ENCODE results near the gene FAM53B.

DNA sequence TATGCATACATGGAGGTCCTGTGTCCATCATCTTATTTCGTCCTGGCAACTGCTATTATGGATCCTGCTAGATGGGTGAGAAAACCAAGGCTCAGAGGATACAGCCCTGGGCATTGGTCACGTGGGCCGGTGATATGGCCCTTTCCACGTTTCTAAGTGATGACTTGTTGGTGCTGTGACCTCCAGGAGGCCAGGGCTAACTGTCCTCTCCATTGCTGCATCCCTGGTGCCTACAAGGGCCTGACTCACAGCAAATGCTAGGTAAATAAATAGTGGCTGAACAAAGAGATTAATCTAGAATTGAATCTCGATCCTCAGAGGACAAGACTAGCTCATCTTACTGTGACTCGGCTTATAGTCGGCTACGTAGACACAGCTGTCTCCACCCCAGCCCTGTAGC, 78.6 kb downstream of the FAM53B start:
- TF ChIP-seq CTCF (conservative IDR thresholded peaks at IDR 0.05; ENCODE audit: low read length) (no peak), EZH2phosphoT487 (IDR thresholded peaks at IDR 0.05; ENCODE audit: borderline replicate concordance, low read depth, low read length) (no peak)
